ENCODE results near the gene ADRA2B. TPM values are rescaled to one million over a fixed set of nuclear protein-coding genes. Genes with fewer than 3 reads are reported as not detected.

The ADRA2B gene
- total RNA-seq, 1 experiment from 2014 or later, result 4.7 TPM

GRCh38 chr2:96145848-96146152 lies 29.4 kb upstream of the ADRA2B start:
- TF ChIP-seq ZNF281 (CRISPR knock-in tag; IDR thresholded peaks at IDR 0.05) (no peak), PRRX2 (CRISPR knock-in tag; IDR thresholded peaks at IDR 0.05) (no peak), MLX (CRISPR knock-in tag; IDR thresholded peaks at IDR 0.05) (no peak), HMGXB4 (CRISPR knock-in tag; IDR thresholded peaks at IDR 0.05) (no peak), FOXP1 (CRISPR knock-in tag; IDR thresholded peaks at IDR 0.05; ENCODE audit: borderline replicate concordance) (no peak), JUN (CRISPR knock-in tag; IDR thresholded peaks at IDR 0.05) (no peak), ZNF671 (CRISPR knock-in tag; IDR thresholded peaks at IDR 0.05) (no peak), MAX (CRISPR knock-in tag; IDR thresholded peaks at IDR 0.05) (no peak), ARID4B (CRISPR knock-in tag; IDR thresholded peaks at IDR 0.05; ENCODE audit: borderline replicate concordance) (no peak), KAT7 (CRISPR knock-in tag; IDR thresholded peaks at IDR 0.05; ENCODE audit: borderline replicate concordance) (no peak), CBFB (CRISPR knock-in tag; IDR thresholded peaks at IDR 0.05; ENCODE audit: low read depth) (no peak), ESRRA (CRISPR knock-in tag; IDR thresholded peaks at IDR 0.05; ENCODE audit: borderline replicate concordance) (no peak), NFYB (CRISPR knock-in tag; conservative IDR thresholded peaks at IDR 0.05; ENCODE audit: low read depth) (no peak), IRF1 (CRISPR knock-in tag; IDR thresholded peaks at IDR 0.05) (no peak)
- no peaks in the 10 kb centered on the region for H3K36me3 Mint-ChIP-seq
- no peak overlapping the region for H3K27ac Mint-ChIP-seq
- CTCF ChIA-PET, result interaction anchor here (4.9 kb wide), 1 partner anchor 29 kb away, joined by 33 read pairs; no protein-coding TSS in a partner anchor
- H3K9me3 Mint-ChIP-seq, result no peaks in the 10 kb centered on the region
- ATAC-seq (no peak), DNase-seq (ENCODE audit: low spot score) (no peak)
- peaks cover 25% of the 10 kb centered on the region for H3K4me1 Mint-ChIP-seq
- peak overlapping the region; percentile 50 for H3K4me3 Mint-ChIP-seq
- POLR2A ChIA-PET, result no interaction called here
- peaks cover 35% of the 10 kb centered on the region for H3K27me3 Mint-ChIP-seq (ENCODE audit: low read depth)

All from WTC11 (cell line).